GM12878 (cell line): ENCODE measurements around the gene SLCO3A1. TPM values are rescaled to one million over a fixed set of nuclear protein-coding genes. Genes with fewer than 3 reads are reported as not detected.

ENCODE experiments used
- EZH2 ChIP-seq: IDR thresholded peaks from 2 replicates; pipeline ENCODE4 v1.6.1; 2012; ENCODE audit warnings: low read depth, mild to moderate bottlenecking, control low read depth, inconsistent platforms, low read length, borderline replicate concordance; ENCODE audit not compliant: control insufficient read depth
- GATAD2B ChIP-seq: fragments of 450-650 bp; conservative IDR thresholded peaks from 2 replicates; pipeline ENCODE4 v1.6.1; 2017; ENCODE audit warnings: low read depth, mild to moderate bottlenecking, moderate library complexity
- IKZF2 ChIP-seq, 2 experiments: fragments of 450-650 bp; IDR thresholded peaks; 2 replicates each; pipeline ENCODE4 v1.6.1; 2017; ENCODE audit warnings: mild to moderate bottlenecking in 2 of 2, moderate library complexity in 2 of 2
- NBN ChIP-seq: fragments of 450-650 bp; IDR thresholded peaks from 2 replicates; pipeline ENCODE4 v1.6.1; 2016
- PAX5 ChIP-seq: IDR thresholded peaks from 2 replicates; pipeline ENCODE4 v1.6.1; 2011; ENCODE audit warnings: low read depth, low read length, borderline replicate concordance
- WRNIP1 ChIP-seq: IDR thresholded peaks from 2 replicates; pipeline ENCODE4 v1.6.1; 2011; ENCODE audit warnings: low read depth, low read length, improper control_type of control experiment, borderline replicate concordance
- polyA plus RNA-seq, 11 experiments: library from polyadenylated mRNA; depleted of rRNA in 4 of 11; unstranded in 6 of 11; stranded (reverse) in 5 of 11; fragments of >200 nt; fragmentation: Nextera tagmentation in 4 of 11; fragmentation: Illumina TruSeq in 1 of 11; extraction: Ambion mirVana in 4 of 11; extraction: Trizol in 1 of 11; gene quantifications; 1 replicate in 1 of 11; 2 replicates in 10 of 11; pipeline versions ENCODE4 v1.2.1 to v1.2.3, GENCODE V29; 2011 to 2016; ENCODE audit warnings: inconsistent platforms in 2 of 11, missing spikeins in 2 of 11, low read depth in 1 of 11
- total RNA-seq, 4 experiments: library from RNA; depleted of rRNA in 3 of 4; stranded (reverse); fragments of >200 nt in 3 of 4; fragmentation: Illumina TruSeq in 1 of 4; extraction: Trizol in 1 of 4; gene quantifications; 2 replicates each; pipeline versions ENCODE4 v1.2.1 to v1.2.3, GENCODE V29; 2013 to 2021
- TF ChIP-seq, protein P1 (sequence below): fragments of 450-650 bp; IDR thresholded peaks from 2 replicates; pipeline ENCODE4 v1.6.1; 2016; ENCODE audit warnings: mild to moderate bottlenecking
- TF ChIP-seq, protein P2 (sequence below): fragments of 450-650 bp; IDR thresholded peaks from 2 replicates; pipeline ENCODE4 v1.6.1; 2016; ENCODE audit warnings: mild to moderate bottlenecking, moderate library complexity, borderline replicate concordance
- TF ChIP-seq, protein P3 (sequence below): fragments of 450-650 bp; IDR thresholded peaks from 2 replicates; pipeline ENCODE4 v1.6.1; 2017; ENCODE audit warnings: mild to moderate bottlenecking
- TF ChIP-seq, protein P4 (sequence below): fragments of 450-650 bp; conservative IDR thresholded peaks from 2 replicates; pipeline ENCODE4 v1.6.1; 2017; ENCODE audit warnings: mild to moderate bottlenecking, moderate library complexity
- TF ChIP-seq, protein P5 (sequence below): IDR thresholded peaks from 2 replicates; pipeline ENCODE4 v1.6.1; 2012; ENCODE audit warnings: low read length, inconsistent platforms

The SLCO3A1 gene
- total and polyA plus RNA-seq, 10 of the 15 experiments (the other 5 are each of a cell fraction or from before 2014, with no cell fraction given), result 0.05 to 5.9 (median 0.31) TPM

DNA sequence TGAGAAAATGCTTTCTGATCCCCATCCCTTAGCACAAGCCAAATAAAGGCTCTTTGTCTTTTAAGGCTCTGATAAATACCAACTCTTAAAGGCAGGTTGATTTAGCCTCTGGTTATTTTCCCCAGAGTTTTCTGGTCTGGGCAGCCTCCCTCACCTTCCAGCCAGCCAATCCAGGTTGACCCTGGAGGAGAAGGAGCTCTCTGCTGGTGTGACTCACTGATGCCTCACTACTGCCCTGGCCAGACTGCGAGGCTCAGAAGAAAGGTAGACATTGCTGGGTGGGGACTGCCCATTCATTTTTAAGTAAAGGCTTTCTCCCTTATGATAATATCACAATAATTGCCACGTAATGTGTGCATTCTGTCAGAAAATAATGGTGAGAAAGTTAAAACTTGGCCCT, 37.1 kb downstream of the SLCO3A1 start (continued):
- TF ChIP-seq, protein P1, sequence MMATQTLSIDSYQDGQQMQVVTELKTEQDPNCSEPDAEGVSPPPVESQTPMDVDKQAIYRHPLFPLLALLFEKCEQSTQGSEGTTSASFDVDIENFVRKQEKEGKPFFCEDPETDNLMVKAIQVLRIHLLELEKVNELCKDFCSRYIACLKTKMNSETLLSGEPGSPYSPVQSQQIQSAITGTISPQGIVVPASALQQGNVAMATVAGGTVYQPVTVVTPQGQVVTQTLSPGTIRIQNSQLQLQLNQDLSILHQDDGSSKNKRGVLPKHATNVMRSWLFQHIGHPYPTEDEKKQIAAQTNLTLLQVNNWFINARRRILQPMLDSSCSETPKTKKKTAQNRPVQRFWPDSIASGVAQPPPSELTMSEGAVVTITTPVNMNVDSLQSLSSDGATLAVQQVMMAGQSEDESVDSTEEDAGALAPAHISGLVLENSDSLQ, result no peak
- TF ChIP-seq IKZF2 (IDR thresholded peaks at IDR 0.05), result no peak
- TF ChIP-seq, protein P2, sequence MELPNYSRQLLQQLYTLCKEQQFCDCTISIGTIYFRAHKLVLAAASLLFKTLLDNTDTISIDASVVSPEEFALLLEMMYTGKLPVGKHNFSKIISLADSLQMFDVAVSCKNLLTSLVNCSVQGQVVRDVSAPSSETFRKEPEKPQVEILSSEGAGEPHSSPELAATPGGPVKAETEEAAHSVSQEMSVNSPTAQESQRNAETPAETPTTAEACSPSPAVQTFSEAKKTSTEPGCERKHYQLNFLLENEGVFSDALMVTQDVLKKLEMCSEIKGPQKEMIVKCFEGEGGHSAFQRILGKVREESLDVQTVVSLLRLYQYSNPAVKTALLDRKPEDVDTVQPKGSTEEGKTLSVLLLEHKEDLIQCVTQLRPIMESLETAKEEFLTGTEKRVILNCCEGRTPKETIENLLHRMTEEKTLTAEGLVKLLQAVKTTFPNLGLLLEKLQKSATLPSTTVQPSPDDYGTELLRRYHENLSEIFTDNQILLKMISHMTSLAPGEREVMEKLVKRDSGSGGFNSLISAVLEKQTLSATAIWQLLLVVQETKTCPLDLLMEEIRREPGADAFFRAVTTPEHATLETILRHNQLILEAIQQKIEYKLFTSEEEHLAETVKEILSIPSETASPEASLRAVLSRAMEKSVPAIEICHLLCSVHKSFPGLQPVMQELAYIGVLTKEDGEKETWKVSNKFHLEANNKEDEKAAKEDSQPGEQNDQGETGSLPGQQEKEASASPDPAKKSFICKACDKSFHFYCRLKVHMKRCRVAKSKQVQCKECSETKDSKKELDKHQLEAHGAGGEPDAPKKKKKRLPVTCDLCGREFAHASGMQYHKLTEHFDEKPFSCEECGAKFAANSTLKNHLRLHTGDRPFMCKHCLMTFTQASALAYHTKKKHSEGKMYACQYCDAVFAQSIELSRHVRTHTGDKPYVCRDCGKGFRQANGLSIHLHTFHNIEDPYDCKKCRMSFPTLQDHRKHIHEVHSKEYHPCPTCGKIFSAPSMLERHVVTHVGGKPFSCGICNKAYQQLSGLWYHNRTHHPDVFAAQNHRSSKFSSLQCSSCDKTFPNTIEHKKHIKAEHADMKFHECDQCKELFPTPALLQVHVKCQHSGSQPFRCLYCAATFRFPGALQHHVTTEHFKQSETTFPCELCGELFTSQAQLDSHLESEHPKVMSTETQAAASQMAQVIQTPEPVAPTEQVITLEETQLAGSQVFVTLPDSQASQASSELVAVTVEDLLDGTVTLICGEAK, result no peak
- no peak for TF ChIP-seq GATAD2B
- TF ChIP-seq, protein P3, sequence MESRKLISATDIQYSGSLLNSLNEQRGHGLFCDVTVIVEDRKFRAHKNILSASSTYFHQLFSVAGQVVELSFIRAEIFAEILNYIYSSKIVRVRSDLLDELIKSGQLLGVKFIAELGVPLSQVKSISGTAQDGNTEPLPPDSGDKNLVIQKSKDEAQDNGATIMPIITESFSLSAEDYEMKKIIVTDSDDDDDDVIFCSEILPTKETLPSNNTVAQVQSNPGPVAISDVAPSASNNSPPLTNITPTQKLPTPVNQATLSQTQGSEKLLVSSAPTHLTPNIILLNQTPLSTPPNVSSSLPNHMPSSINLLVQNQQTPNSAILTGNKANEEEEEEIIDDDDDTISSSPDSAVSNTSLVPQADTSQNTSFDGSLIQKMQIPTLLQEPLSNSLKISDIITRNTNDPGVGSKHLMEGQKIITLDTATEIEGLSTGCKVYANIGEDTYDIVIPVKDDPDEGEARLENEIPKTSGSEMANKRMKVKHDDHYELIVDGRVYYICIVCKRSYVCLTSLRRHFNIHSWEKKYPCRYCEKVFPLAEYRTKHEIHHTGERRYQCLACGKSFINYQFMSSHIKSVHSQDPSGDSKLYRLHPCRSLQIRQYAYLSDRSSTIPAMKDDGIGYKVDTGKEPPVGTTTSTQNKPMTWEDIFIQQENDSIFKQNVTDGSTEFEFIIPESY, result no peak
- TF ChIP-seq, protein P4, sequence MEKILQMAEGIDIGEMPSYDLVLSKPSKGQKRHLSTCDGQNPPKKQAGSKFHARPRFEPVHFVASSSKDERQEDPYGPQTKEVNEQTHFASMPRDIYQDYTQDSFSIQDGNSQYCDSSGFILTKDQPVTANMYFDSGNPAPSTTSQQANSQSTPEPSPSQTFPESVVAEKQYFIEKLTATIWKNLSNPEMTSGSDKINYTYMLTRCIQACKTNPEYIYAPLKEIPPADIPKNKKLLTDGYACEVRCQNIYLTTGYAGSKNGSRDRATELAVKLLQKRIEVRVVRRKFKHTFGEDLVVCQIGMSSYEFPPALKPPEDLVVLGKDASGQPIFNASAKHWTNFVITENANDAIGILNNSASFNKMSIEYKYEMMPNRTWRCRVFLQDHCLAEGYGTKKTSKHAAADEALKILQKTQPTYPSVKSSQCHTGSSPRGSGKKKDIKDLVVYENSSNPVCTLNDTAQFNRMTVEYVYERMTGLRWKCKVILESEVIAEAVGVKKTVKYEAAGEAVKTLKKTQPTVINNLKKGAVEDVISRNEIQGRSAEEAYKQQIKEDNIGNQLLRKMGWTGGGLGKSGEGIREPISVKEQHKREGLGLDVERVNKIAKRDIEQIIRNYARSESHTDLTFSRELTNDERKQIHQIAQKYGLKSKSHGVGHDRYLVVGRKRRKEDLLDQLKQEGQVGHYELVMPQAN, result no peak
- TF ChIP-seq NBN, result no peak
- TF ChIP-seq EZH2, result no peak
- no peak for TF ChIP-seq WRNIP1
- no peak for TF ChIP-seq PAX5
- TF ChIP-seq, protein P5, sequence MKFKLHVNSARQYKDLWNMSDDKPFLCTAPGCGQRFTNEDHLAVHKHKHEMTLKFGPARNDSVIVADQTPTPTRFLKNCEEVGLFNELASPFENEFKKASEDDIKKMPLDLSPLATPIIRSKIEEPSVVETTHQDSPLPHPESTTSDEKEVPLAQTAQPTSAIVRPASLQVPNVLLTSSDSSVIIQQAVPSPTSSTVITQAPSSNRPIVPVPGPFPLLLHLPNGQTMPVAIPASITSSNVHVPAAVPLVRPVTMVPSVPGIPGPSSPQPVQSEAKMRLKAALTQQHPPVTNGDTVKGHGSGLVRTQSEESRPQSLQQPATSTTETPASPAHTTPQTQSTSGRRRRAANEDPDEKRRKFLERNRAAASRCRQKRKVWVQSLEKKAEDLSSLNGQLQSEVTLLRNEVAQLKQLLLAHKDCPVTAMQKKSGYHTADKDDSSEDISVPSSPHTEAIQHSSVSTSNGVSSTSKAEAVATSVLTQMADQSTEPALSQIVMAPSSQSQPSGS, result no peak
- TF ChIP-seq, all 136 proteins: peak for 0
